ENCODE measurements around the gene CFAP58. TPM values are rescaled to one million over a fixed set of nuclear protein-coding genes. Genes with fewer than 3 reads are reported as not detected.

The CFAP58 gene
- polyA plus RNA-seq, 6 donors from 2014 or later: not detected

- no peak for ATAC-seq (ENCODE audit: low read depth in 2 of 2)
- Mint-ChIP-seq H3K4me1 (peaks cover 52 to 57% (median 56%) of the 10 kb centered on the region in 3 donors), H3K27me3 (no peaks in the 10 kb centered on the region)
Observed at GRCh38 chr10:104317269-104317710, 36.3 kb upstream of the CFAP58 start.

GRCh38 chr10:104317726-104318299, 35.8 kb upstream of the CFAP58 start:
- Mint-ChIP-seq H3K27me3 (no peaks in the 10 kb centered on the region), H3K27ac (peak overlapping the region in 5 of 6 donors; percentile 45 to 90 (median 80)), H3K36me3 (no peaks in the 10 kb centered on the region), H3K9me3 (no peaks in the 10 kb centered on the region), H3K4me1 (peaks cover 57 to 61% (median 57%) of the 10 kb centered on the region in 3 donors), H3K4me3 (peak overlapping the region in 4 of 8 donors; percentile 21 to 76 (median 52))
- ATAC-seq (ENCODE audit: low read depth in 2 of 2) (no peak), DNase-seq (no peak)

More at GRCh38 chr10:104317269-104317710, 36.3 kb upstream of the CFAP58 start:
- Mint-ChIP-seq H3K36me3 (no peaks in the 10 kb centered on the region), H3K9me3 (no peaks in the 10 kb centered on the region), H3K27ac (peak overlapping the region in 4 of 6 donors; percentile 26 to 90 (median 66)), H3K4me3 (peak overlapping the region in 1 of 8 donors; percentile 47)
- no peak for DNase-seq

- Mint-ChIP-seq H3K4me1 (peaks cover 59 to 66% (median 61%) of the 10 kb centered on the region in 3 donors), H3K27ac (peak overlapping the region in 5 of 6 donors; percentile 4 to 90 (median 53)), H3K9me3 (no peaks in the 10 kb centered on the region), H3K4me3 (peak overlapping the region in 2 of 8 donors; percentile 22 to 51), H3K36me3 (no peaks in the 10 kb centered on the region), H3K27me3 (no peaks in the 10 kb centered on the region)
- ATAC-seq (ENCODE audit: low read depth in 2 of 2) (no peak), DNase-seq (no peak)
Observed at GRCh38 chr10:104318326-104318725, 35.3 kb upstream of the CFAP58 start.

- H3K4me3 Mint-ChIP-seq: peak overlapping the region in 3 of 8 donors; percentile 5 to 31 (median 21)
- H3K27me3 Mint-ChIP-seq: no peaks in the 10 kb centered on the region
- no peaks in the 10 kb centered on the region for H3K36me3 Mint-ChIP-seq
- no peaks in the 10 kb centered on the region for H3K9me3 Mint-ChIP-seq
- ATAC-seq (ENCODE audit: low read depth in 2 of 2) (no peak), DNase-seq (no peak)
- H3K27ac Mint-ChIP-seq: peak overlapping the region; percentile 14 to 86 (median 68)
- H3K4me1 Mint-ChIP-seq: peaks cover 63 to 74% (median 68%) of the 10 kb centered on the region in 3 donors
Observed at GRCh38 chr10:104318810-104319741, 34.6 kb upstream of the CFAP58 start.

GRCh38 chr10:104321226-104321625, 32.4 kb upstream of the CFAP58 start:
- Mint-ChIP-seq H3K4me3 (peak overlapping the region in 2 of 8 donors; percentile 12 to 58), H3K9me3 (no peaks in the 10 kb centered on the region), H3K36me3 (no peaks in the 10 kb centered on the region), H3K27ac (peak overlapping the region in 2 of 6 donors; percentile 64 to 89), H3K27me3 (no peaks in the 10 kb centered on the region), H3K4me1 (peaks cover 82 to 95% (median 90%) of the 10 kb centered on the region in 3 donors)
- DNase-seq: no peak
- no peak for ATAC-seq (ENCODE audit: low read depth in 2 of 2)

GRCh38 chr10:104321725-104322415, 31.8 kb upstream of the CFAP58 start:
- Mint-ChIP-seq H3K9me3 (no peaks in the 10 kb centered on the region), H3K36me3 (no peaks in the 10 kb centered on the region), H3K27me3 (no peaks in the 10 kb centered on the region), H3K4me3 (peak overlapping the region in 7 of 8 donors; percentile 42 to 80 (median 58)), H3K4me1 (peaks cover 88 to 99% (median 96%) of the 10 kb centered on the region in 3 donors), H3K27ac (peak overlapping the region in 5 of 6 donors; percentile 36 to 89 (median 67))
- ATAC-seq (ENCODE audit: low read depth in 2 of 2): peak in 1 of 2 donors; percentile 38
- no peak for DNase-seq

GRCh38 chr10:104322416-104322782, 31.2 kb upstream of the CFAP58 start:
- no peaks in the 10 kb centered on the region for H3K9me3 Mint-ChIP-seq
- ATAC-seq (ENCODE audit: low read depth in 2 of 2): peak; percentile 38 to 49
- DNase-seq: no peak
- peak overlapping the region in 6 of 8 donors; percentile 55 to 80 (median 58) for H3K4me3 Mint-ChIP-seq
- H3K36me3 Mint-ChIP-seq: no peaks in the 10 kb centered on the region
- peaks cover 88 to 99% (median 96%) of the 10 kb centered on the region in 3 donors for H3K4me1 Mint-ChIP-seq
- peak overlapping the region in 4 of 6 donors; percentile 31 to 71 (median 66) for H3K27ac Mint-ChIP-seq
- H3K27me3 Mint-ChIP-seq: no peaks in the 10 kb centered on the region

- Mint-ChIP-seq H3K4me3 (peak overlapping the region in 6 of 8 donors; percentile 56 to 83 (median 75)), H3K36me3 (no peaks in the 10 kb centered on the region)
Observed at GRCh38 chr10:104323085-104323484, 30.5 kb upstream of the CFAP58 start.

GRCh38 chr10:104323760-104324201, 29.9 kb upstream of the CFAP58 start:
- H3K36me3 Mint-ChIP-seq: no peaks in the 10 kb centered on the region
- no peak for DNase-seq
- no peaks in the 10 kb centered on the region for H3K9me3 Mint-ChIP-seq
- no peaks in the 10 kb centered on the region for H3K27me3 Mint-ChIP-seq
- H3K27ac Mint-ChIP-seq: peak overlapping the region in 5 of 6 donors; percentile 32 to 92 (median 65)
- peaks cover 92 to 99% (median 96%) of the 10 kb centered on the region in 3 donors for H3K4me1 Mint-ChIP-seq
- no peak for ATAC-seq (ENCODE audit: low read depth in 2 of 2)
- H3K4me3 Mint-ChIP-seq: peak overlapping the region in 7 of 8 donors; percentile 57 to 83 (median 73)

More at GRCh38 chr10:104323085-104323484, 30.5 kb upstream of the CFAP58 start:
- H3K27me3 Mint-ChIP-seq: no peaks in the 10 kb centered on the region
- H3K9me3 Mint-ChIP-seq: no peaks in the 10 kb centered on the region
- ATAC-seq (ENCODE audit: low read depth in 2 of 2) (no peak), DNase-seq (no peak)
- peak overlapping the region in 5 of 6 donors; percentile 31 to 86 (median 49) for H3K27ac Mint-ChIP-seq
- peaks cover 88 to 99% (median 96%) of the 10 kb centered on the region in 3 donors for H3K4me1 Mint-ChIP-seq

GRCh38 chr10:104324221-104324686, 29.4 kb upstream of the CFAP58 start:
- Mint-ChIP-seq H3K27ac (peak overlapping the region; percentile 44 to 94 (median 74)), H3K4me3 (peak overlapping the region; percentile 57 to 84 (median 76)), H3K4me1 (peaks cover 92 to 99% (median 96%) of the 10 kb centered on the region in 3 donors), H3K36me3 (no peaks in the 10 kb centered on the region), H3K9me3 (no peaks in the 10 kb centered on the region), H3K27me3 (no peaks in the 10 kb centered on the region)
- peak; percentile 31 for DNase-seq
- peak in 1 of 2 donors; percentile 15 for ATAC-seq (ENCODE audit: low read depth in 2 of 2)

- ATAC-seq (ENCODE audit: low read depth in 2 of 2): no peak
- Mint-ChIP-seq H3K36me3 (no peaks in the 10 kb centered on the region), H3K27ac (peak overlapping the region in 4 of 6 donors; percentile 65 to 94 (median 74)), H3K27me3 (no peaks in the 10 kb centered on the region), H3K4me1 (peaks cover 89 to 99% (median 93%) of the 10 kb centered on the region in 3 donors), H3K9me3 (no peaks in the 10 kb centered on the region), H3K4me3 (peak overlapping the region; percentile 57 to 84 (median 78))
- DNase-seq: no peak
Observed at GRCh38 chr10:104324931-104325330, 28.7 kb upstream of the CFAP58 start.
